Stimulated activated effector memory CD8-positive, alpha-beta T cell treated with anti-CD3 and anti-CD28 coated beads, Interleukin-12 subunit alpha, Interleukin-12 subunit beta, amount 100 ng/mL, for 72 hours (primary cell): Measurements from ENCODE around the gene WWOX.
A peak's percentile ranks its signal among the peaks of the same experiment; 100 is the strongest.
"Not testable (repeated sequence)": the region's sequence is repeated elsewhere in the genome, so short reads cannot be mapped to it uniquely, and the experiment has no call there.

Experiments
- ATAC-seq: fragments of 150-1000 bp; cut with Tn5 transposase; 2 replicates; pipeline ENCODE4 v1.10.0; 2021
- DNase-seq, 2 donors: peaks; one replicate each; pipeline ENCODE4 v3.0.0; 2021 to 2022; ENCODE audit warnings: low spot score in 2 of 2
- H3K27ac Mint-ChIP-seq: one replicate; pipeline ENCODE4 v1.8.0; 2022; ENCODE audit warnings: mild to moderate bottlenecking, mixed read lengths
- H3K36me3 Mint-ChIP-seq: one replicate; pipeline ENCODE4 v1.8.0; 2022; ENCODE audit warnings: mild to moderate bottlenecking, mixed read lengths
- H3K4me1 Mint-ChIP-seq: one replicate; pipeline ENCODE4 v1.8.0; 2022; ENCODE audit warnings: mixed read lengths
- H3K4me3 Mint-ChIP-seq: one replicate; pipeline ENCODE4 v1.8.0; 2022; ENCODE audit warnings: mild to moderate bottlenecking, mixed read lengths
- H3K9me3 Mint-ChIP-seq: one replicate; pipeline ENCODE4 v1.8.0; 2022; ENCODE audit warnings: mixed read lengths

WWOX gene

GRCh38 chr16:78673884-78674283 lies 574.4 kb downstream of the WWOX start:
- ATAC-seq: no peak
- no peaks in the 10 kb centered on the region for H3K36me3 Mint-ChIP-seq
- H3K9me3 Mint-ChIP-seq: no peaks in the 10 kb centered on the region
- DNase-seq: no peak
- H3K4me3 Mint-ChIP-seq: no peak overlapping the region
- H3K27ac Mint-ChIP-seq: no peak overlapping the region
- H3K4me1 Mint-ChIP-seq: no peaks in the 10 kb centered on the region

- no peaks in the 10 kb centered on the region for H3K4me1 Mint-ChIP-seq
- H3K4me3 Mint-ChIP-seq: no peak overlapping the region
- no peak for DNase-seq
- no peaks in the 10 kb centered on the region for H3K9me3 Mint-ChIP-seq
- no peak for ATAC-seq
- H3K36me3 Mint-ChIP-seq: no peaks in the 10 kb centered on the region
- no peak overlapping the region for H3K27ac Mint-ChIP-seq
Measured at GRCh38 chr16:78675312-78675711, 575.9 kb downstream of the WWOX start.

DNA sequence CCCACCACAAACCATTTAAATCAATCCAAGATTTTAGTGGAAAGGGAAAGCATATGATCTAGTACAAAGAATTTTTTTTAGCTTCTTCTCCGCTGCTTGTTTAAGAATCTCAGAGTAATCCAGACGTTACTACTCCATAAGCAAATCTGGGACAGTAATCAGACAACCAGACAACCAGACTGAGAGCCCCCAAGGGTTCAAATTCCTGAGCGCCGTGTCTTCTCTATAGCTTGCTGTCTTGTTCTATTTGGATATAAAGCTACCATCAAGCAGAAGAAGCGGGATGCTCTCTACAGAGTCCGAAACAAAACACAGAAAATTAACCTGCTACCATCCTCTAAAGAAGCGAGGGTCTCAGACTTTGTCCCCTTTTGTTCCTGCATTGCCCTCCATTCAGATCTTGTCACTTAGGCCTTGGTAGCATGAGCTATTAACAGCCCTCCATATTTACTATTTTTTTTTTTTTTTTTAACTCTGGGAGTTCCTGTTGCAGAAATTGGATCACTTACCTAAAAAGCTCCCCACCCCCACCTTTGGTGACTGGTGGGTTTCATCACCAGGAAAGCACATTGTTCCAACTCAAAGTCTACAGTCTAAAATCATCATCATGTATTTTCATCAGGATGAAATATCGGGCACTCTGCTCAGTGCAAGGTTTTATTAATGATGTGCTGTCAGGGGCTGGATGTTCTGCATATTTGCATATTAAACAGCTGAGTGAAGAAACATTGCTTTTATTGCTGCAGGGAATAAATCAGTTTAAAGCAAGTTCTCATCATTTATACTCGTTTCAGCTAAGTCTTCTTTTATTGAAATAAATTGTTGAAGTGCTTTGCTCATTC lies 576.7 kb downstream of the WWOX start:
- no peaks in the 10 kb centered on the region for H3K4me1 Mint-ChIP-seq
- no peak for ATAC-seq
- no peak overlapping the region for H3K27ac Mint-ChIP-seq

GRCh38 chr16:78677181-78677731 lies 577.8 kb downstream of the WWOX start:
- no peak overlapping the region for H3K27ac Mint-ChIP-seq
- H3K4me3 Mint-ChIP-seq: no peak overlapping the region
- H3K36me3 Mint-ChIP-seq: no peaks in the 10 kb centered on the region
- no peaks in the 10 kb centered on the region for H3K4me1 Mint-ChIP-seq
- ATAC-seq (no peak), DNase-seq (no peak)
- no peaks in the 10 kb centered on the region for H3K9me3 Mint-ChIP-seq

More for the DNA sequence above, 576.7 kb downstream of the WWOX start:
- Mint-ChIP-seq H3K9me3 (no peaks in the 10 kb centered on the region), H3K36me3 (no peaks in the 10 kb centered on the region), H3K4me3 (no peak overlapping the region)
- no peak for DNase-seq

DNA sequence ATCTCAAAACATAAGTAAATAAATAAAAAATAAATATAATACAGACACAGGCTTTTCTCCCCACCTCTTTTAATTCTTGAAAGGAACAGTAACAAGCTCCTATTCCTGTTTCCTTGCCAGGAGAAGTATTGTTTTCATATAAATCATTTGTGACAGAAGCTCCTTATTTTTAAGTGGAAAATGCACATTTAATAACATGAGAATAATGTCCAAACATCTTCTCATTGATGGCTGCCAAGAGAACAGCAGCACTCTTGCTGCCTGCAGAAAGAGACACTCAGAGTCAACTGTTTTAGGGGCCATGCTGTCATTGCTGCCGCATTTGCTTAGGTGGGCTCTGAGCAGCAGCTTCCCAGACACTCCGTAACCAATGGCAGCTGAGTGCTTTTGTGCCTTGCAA lies 580.1 kb downstream of the WWOX start:
- Mint-ChIP-seq H3K36me3 (no peaks in the 10 kb centered on the region), H3K9me3 (no peaks in the 10 kb centered on the region), H3K4me3 (no peak overlapping the region), H3K4me1 (no peaks in the 10 kb centered on the region), H3K27ac (no peak overlapping the region)
- ATAC-seq (no peak), DNase-seq (no peak)

GRCh38 chr16:78681743-78682142 lies 582.3 kb downstream of the WWOX start:
- H3K4me3 Mint-ChIP-seq: no peak overlapping the region
- no peak overlapping the region for H3K27ac Mint-ChIP-seq

DNA sequence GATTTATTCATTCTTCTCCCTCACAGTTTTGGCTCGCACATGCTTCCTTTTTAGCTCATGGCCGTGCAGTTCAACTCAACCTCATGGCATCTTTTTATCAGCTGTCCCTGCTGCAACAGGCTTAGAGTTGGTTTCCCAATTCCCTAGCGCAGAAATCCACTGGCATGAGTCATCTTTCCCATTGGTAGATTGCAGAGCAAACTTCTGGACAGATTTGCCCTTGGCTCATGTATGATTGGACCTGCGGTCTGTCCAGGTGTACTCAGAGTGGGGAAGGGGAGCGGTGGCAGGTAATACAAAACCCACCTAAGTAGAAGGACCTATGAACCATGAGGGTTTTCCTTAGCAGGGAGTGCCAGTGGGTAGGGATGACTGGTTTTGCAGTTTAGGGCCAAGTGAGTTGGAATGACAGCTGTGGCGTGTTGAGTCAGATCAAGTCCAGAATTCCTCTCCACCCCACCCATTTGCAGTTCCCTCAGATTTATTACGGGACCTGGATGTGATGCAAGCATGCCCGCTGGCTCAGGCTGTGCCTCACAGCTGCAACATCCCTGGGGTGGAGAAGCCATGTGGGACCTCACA lies 584.7 kb downstream of the WWOX start:
- no peaks in the 10 kb centered on the region for H3K9me3 Mint-ChIP-seq
- ATAC-seq: no peak
- H3K27ac Mint-ChIP-seq: no peak overlapping the region

More at GRCh38 chr16:78681743-78682142, 582.3 kb downstream of the WWOX start:
- no peaks in the 10 kb centered on the region for H3K9me3 Mint-ChIP-seq
- DNase-seq: no peak
- ATAC-seq: no peak
- H3K4me1 Mint-ChIP-seq: no peaks in the 10 kb centered on the region
- no peaks in the 10 kb centered on the region for H3K36me3 Mint-ChIP-seq

DNA sequence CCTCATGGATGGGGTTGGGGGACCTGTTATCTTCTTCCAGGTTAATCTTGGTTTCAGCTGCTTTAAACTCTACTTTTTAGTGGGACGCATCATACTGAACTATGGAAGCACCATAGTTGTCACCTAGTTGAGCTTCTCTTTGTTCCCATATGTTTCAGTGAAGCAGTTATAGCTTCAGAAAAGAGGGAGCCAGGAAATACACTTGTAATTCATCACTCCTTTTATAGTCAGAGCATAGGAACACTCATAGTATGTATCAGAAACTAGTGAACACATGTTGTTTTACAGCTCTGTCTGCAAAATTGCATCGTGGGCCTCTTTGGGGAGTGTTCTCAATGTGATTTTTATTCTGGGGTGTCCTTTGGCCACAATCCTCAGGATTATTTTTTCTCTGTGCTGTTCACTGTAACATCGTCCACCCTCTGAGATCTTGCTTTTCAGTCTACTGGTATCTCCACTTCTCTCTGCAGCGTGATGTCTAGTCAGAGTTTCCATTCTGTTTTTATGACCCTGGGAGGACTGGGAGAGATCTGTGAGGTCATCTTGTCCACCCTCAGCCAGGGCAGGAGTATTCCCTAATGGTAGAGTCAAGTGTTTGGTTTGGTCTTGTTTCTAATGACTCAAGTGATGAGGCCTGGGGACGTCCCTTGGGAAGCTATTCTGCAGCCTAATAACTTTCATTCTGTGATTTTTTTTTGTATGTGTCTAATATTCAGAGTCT lies 585.4 kb downstream of the WWOX start:
- no peak for DNase-seq
- Mint-ChIP-seq H3K36me3 (no peaks in the 10 kb centered on the region), H3K27ac (no peak overlapping the region), H3K4me1 (no peaks in the 10 kb centered on the region), H3K4me3 (no peak overlapping the region), H3K9me3 (no peaks in the 10 kb centered on the region)
- ATAC-seq: no peak

More for the DNA sequence above, 584.7 kb downstream of the WWOX start:
- no peaks in the 10 kb centered on the region for H3K36me3 Mint-ChIP-seq
- no peak overlapping the region for H3K4me3 Mint-ChIP-seq
- no peak for DNase-seq
- H3K4me1 Mint-ChIP-seq: no peaks in the 10 kb centered on the region

GRCh38 chr16:78686601-78687000 lies 587.1 kb downstream of the WWOX start:
- Mint-ChIP-seq H3K4me3 (no peak overlapping the region), H3K27ac (no peak overlapping the region)

DNA sequence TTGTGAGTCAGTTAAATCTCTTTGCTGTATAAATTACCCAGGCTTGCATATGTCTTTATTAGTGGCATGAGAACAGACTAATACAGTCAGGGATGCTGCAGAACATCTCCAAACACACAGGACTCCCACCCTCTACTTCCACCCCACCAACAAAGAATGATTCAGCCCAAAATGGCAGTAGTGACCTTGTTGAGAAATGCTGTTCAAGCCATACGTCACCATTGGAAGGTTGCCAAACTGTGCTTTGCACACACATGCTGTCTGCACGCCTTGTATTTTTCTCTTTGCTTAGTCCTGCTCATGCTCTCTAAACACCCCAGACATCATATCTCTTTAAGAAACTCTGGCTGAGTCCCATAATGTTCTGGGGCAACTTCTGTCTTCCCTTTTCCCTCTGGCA lies 589.6 kb downstream of the WWOX start:
- ATAC-seq: no peak
- no peaks in the 10 kb centered on the region for H3K4me1 Mint-ChIP-seq
- no peaks in the 10 kb centered on the region for H3K36me3 Mint-ChIP-seq
- no peak overlapping the region for H3K4me3 Mint-ChIP-seq
- H3K9me3 Mint-ChIP-seq: no peaks in the 10 kb centered on the region
- H3K27ac Mint-ChIP-seq: no peak overlapping the region
- DNase-seq: no peak

More at GRCh38 chr16:78686601-78687000, 587.1 kb downstream of the WWOX start:
- ATAC-seq (no peak), DNase-seq (no peak)
- Mint-ChIP-seq H3K4me1 (no peaks in the 10 kb centered on the region), H3K9me3 (no peaks in the 10 kb centered on the region), H3K36me3 (no peaks in the 10 kb centered on the region)

DNA sequence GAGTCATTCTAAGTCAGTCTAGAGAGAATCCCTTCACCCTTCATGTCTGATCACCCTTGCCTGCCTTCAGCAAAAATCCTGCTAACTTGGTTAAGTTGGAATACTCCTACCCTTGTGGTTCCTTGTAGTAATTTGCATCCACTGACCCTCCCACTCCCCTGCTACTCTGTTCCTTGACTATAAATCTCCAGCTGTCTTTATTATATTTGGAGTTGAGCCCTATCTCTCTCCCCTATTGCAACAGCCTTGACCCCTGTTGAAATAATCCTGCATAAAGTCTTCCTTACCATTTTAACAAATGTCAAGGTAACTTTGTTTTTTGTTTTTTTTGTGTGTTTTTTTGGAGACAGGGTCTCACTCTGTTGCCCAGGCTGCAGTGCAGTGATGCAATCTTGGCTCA lies 590.1 kb downstream of the WWOX start:
- Mint-ChIP-seq H3K36me3 (no peaks in the 10 kb centered on the region), H3K4me1 (no peaks in the 10 kb centered on the region)
- no peak for ATAC-seq

DNA sequence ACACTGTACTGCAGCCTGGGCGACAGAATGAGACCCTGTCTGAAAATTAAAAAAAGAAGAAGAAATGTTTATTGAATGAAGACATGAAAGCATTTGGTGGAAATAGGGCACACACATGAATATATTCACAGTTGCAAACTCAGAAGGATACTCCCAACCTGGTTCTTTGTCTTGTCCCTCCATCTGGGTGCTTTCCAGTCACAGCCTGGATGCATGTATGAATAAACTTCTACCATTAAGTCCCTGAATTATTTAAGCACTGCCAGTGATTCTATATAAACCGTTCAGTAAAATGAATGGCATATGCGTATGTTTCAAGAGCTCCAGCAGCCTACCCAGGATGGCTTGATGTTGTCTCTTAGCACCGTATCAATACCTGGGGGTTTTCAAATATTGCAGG lies 591.1 kb downstream of the WWOX start:
- Mint-ChIP-seq H3K4me3 (no peak overlapping the region), H3K4me1 (no peaks in the 10 kb centered on the region), H3K27ac (no peak overlapping the region), H3K9me3 (no peaks in the 10 kb centered on the region), H3K36me3 (no peaks in the 10 kb centered on the region)
- ATAC-seq (no peak), DNase-seq (no peak)

More for the DNA sequence above, 590.1 kb downstream of the WWOX start:
- no peak for DNase-seq
- H3K9me3 Mint-ChIP-seq: no peaks in the 10 kb centered on the region
- no peak overlapping the region for H3K27ac Mint-ChIP-seq
- no peak overlapping the region for H3K4me3 Mint-ChIP-seq

GRCh38 chr16:78691746-78692145 lies 592.3 kb downstream of the WWOX start:
- not testable (repeated sequence) for DNase-seq, H3K36me3 Mint-ChIP-seq, H3K4me3 Mint-ChIP-seq, ATAC-seq, H3K27ac Mint-ChIP-seq, H3K4me1 Mint-ChIP-seq, H3K9me3 Mint-ChIP-seq

GRCh38 chr16:78693496-78693895 lies 594.0 kb downstream of the WWOX start:
- no peak overlapping the region for H3K27ac Mint-ChIP-seq
- H3K9me3 Mint-ChIP-seq: no peaks in the 10 kb centered on the region
- no peaks in the 10 kb centered on the region for H3K4me1 Mint-ChIP-seq
- H3K36me3 Mint-ChIP-seq: no peaks in the 10 kb centered on the region
- ATAC-seq: no peak
- no peak for DNase-seq
- H3K4me3 Mint-ChIP-seq: no peak overlapping the region

DNA sequence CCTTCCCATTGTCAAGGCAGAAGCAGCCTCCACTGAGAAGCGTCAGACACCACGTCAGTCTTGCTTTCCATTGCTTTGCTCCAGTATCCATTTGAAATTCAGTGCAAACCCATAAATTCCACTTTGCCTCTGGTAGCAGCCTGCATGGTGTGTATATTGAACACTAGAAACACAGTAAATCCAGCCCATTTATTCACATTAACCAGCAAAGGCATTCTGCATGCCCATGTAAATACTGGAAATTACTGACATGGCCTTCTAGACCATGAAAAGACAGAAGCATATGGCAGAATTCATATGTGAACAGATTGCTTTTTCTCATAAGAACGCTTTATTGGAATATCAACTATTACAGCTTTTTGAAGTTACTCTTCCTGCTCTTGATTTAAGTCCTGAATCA lies 595.0 kb downstream of the WWOX start:
- no peak for DNase-seq
- H3K4me3 Mint-ChIP-seq: no peak overlapping the region
- H3K4me1 Mint-ChIP-seq: no peaks in the 10 kb centered on the region
- H3K9me3 Mint-ChIP-seq: no peaks in the 10 kb centered on the region
- ATAC-seq: no peak
- H3K27ac Mint-ChIP-seq: peak overlapping the region; percentile 45
- no peaks in the 10 kb centered on the region for H3K36me3 Mint-ChIP-seq
